GM21528 (cell line): ENCODE data around the gene MAP3K5.
"Not testable (repeated sequence)": the region's sequence is repeated elsewhere in the genome, so short reads cannot be mapped to it uniquely, and the experiment has no call there.

ENCODE experiments used
- ATAC-seq: cut with Tn5 transposase; IDR thresholded peaks from one replicate; pipeline ENCODE4 v1.9.1; 2021; ENCODE audit warnings: mild to moderate bottlenecking, moderate library complexity; ENCODE audit not compliant: unreplicated experiment, low FRiP score

MAP3K5 gene

DNA sequence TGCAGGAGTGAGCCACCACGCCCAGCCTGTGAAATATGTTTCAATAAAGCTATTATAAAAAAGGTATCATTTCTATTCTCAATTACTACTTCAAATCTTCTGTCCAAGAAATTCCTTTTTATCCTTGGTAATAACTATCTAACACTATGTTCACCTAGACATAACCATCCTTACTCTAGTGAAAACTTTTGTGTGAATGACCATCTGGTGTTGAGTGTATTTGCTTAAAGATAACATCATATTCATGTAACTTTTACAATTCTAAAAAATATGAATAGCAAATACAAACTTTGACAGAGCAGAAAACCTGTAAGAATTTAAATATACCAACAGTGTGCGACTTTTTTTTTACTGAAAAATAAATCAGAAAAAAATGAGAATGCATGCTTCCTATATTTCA lies 96.9 kb downstream of the MAP3K5 start:
- no peak for ATAC-seq

DNA sequence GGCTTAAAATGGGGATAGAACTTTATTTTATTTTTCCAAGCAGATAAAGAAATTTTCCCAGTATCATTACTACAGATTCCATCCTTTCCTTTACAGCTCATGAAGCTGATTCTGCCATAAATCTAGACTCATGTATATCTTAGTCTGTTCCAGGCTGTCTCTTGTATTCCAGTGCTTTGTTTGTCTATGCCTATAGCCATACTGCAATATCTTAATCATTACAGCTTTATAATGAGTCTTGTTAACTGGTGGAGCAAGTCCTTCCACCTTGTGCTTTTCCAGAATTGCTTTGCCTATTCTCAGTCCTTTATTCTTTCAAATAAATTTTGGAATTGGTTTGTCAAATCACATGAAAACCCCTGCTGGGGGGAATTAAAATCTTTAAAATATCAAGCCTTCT lies 99.2 kb downstream of the MAP3K5 start:
- ATAC-seq, result no peak

DNA sequence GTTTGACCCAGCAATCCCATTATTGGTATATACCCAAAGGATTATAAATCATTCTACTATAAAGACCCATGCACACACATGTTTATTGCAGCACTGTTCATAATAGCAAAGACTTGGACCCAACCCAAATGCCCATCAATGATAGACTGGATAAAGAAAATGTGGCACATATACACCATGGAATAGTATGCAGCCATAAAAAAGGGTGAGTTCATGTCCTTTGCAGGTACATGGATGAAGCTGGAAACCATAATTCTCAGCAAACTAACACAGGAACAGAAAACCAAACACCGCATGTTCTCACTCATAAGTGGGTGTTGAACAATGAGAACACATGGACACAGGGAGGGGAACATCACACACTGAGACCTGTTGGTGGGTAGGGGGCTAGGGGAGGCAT lies 104.4 kb downstream of the MAP3K5 start:
- not testable (repeated sequence) for ATAC-seq

DNA sequence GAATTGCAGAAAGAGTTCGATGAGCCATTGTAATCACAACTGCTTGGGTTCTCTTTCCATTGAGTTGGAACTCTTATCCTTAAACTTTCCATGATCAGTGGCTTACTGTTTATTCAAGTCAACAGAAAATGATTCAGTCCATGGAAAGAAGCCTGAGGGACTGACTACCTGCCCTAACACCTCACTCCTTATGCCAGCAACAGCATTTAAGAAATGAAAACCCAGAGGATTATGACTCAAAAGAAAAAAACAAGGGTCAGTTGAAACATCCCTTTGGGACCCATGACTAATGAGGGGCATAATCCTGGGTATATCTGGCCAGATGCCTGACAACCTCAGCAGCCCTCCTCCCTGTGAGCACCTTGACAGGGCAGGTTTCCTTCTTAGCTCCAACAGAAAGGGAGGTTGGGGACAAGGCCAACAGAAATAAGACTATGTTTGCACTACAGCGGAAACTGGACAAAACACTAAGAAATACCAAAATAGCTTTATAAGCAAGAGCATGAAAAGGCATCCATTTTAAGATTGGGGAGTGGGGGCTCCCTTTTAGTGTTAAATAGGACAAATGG lies 106.7 kb downstream of the MAP3K5 start:
- no peak for ATAC-seq

DNA sequence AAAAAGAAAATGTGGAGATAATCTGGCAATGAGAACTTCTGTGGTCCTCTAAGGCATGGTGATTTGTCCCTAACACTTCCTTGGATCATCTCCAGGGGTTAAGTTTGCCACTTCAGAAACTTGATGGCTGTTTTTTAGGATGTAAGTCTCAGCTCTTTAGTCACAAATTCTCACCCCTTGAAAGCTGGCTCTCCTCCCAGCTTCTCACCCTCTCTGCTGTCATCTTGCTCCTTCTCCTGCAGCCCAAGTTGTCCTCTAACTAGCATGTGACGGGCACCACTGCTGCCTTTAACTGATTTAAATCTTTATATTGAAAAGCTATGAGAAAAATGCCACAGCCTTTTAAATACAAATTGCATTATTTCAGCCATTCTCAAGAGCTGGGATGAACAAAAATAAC lies 107.8 kb downstream of the MAP3K5 start:
- no peak for ATAC-seq

DNA sequence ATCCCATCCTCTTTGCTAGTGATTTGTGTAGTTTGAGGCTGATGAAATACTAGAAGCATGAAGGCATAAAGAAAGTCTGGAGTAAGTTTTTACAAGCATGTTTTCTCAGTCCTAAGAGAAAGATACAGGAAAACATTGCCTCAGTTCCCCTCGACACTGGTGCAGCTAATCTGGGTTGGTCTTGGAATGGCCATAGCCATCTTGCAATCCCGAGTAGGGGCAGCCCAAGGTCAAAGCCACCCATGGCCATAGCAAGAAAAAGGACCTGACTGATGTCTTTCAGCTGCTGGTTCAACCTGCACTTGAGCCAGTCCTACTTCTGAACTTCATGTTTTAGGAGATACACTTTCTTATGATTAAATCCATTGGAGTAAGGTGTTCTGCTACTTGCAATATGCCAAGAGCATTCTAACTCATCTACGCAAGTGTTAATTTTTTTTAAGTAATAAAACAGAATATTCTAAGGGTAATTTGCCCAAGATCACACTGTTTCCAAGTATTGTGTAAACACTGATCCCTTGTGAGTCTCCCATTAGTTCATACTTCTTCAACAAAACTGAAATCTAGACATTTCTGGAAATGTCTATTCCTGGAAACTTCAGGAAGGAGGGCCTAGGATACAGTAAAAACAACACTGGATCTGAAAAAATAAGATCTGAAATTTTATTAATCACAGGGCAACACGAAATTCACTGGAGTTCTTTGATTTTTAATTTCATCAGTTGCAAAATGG lies 108.9 kb downstream of the MAP3K5 start:
- ATAC-seq, result no peak

DNA sequence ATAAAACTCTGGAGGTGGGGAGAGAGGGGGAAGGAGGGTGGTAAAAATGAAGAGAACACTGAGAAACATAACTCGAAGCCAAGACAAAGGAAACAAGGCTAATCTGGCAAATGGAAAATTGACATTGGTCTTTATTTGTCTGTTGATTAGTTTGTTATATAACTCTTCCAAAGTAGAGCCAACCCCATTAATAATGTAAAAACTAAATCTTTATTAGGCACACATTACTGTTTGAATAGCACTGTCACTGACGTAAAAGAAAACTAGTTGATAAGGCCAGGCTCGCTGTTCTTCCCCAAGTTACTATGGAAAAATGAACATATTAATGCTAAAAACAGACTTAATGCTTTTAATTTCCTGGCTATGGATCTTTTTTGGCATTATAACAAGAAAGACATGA lies 110.0 kb downstream of the MAP3K5 start:
- no peak for ATAC-seq

DNA sequence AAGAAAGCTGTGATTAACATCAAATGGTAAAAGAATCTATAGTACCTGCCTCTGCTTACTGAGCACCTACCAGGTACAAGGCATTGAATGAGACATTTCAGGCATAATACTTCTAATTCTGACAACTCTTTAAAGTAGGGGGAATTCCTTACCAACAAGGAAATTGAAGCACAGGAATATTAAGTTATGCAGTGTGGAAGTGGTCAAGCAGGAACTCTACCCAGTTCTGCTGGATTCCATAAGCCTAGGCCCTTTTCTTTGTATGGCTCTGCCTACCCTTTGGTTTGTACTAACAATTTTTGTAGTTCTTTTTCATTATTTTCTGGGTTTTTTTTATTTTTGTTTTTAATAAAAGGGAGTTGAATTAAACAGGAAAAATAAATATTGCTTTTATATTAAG lies 114.5 kb downstream of the MAP3K5 start:
- no peak for ATAC-seq

DNA sequence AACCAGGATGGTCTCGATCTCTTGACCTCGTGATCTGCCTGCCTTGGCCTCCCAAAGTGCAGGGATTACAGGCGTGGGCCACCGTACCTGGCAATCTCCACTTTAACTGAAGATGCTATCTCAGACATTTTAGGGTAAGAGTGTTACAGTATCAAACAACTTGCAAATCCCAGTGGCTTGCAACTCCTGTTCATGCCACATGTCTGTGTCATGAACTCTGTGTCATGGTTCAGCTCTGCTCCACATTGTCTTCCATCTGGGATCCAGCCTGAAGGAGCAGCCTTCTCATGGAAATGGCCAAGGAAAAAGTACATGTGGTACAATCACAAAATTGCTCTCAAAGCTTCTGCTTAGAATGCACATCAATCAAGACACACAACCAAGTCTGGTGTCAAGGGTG lies 114.9 kb downstream of the MAP3K5 start:
- no peak for ATAC-seq

DNA sequence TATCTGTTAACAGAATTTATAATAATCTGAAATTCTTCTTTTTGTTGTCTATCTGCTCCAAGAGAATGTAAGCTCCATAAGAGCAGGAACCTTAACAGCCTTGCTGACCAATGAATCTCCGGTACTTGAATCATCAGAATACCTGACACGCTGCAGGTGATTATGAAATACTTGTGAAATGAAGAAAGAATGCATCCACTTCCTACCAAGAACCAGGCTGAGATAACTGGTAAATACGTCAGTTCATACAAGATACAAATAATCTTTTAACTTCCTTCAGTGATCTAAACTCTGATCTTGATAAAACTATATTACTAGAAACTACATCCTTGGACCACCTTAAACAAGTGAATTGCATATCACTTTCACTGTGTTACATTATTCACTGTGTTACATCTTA lies 116.2 kb downstream of the MAP3K5 start:
- no peak for ATAC-seq

DNA sequence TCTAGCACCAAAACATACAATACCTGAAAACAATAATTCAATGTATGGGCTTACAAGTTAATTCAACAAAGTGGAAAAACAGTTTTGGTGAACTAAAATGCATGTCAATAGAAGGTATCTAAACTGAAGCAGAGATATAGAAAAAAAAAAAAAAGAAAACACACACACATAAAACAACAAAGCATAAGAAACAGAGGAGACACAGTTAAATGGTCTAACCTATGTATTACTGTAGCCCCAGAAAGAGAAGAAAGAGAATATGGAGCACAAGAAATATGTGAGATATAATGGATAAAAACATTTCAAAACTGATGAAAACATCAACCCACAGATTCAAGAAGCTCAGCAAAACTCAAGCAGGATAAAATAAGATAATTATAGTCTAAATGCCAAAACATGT lies 118.7 kb downstream of the MAP3K5 start:
- ATAC-seq, result no peak

DNA sequence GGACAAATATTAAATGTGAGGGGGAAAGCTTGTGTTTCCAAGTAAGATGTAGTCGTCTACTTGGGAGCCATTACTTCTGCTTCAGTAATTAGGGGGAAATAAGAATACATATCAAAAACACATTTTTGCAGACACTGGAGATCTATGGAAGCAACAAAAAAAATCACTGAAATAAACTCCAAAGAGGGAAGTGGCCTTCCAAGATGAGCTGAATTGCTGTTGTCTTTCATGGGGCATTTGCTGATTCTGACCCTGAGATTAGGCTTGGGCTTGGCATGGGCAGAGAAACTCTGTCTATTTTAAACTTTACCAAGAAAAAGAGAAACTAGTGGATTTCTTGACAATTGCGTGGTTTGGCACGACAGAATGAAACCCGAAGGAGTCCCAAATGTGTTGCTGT lies 120.1 kb downstream of the MAP3K5 start:
- ATAC-seq, result no peak

DNA sequence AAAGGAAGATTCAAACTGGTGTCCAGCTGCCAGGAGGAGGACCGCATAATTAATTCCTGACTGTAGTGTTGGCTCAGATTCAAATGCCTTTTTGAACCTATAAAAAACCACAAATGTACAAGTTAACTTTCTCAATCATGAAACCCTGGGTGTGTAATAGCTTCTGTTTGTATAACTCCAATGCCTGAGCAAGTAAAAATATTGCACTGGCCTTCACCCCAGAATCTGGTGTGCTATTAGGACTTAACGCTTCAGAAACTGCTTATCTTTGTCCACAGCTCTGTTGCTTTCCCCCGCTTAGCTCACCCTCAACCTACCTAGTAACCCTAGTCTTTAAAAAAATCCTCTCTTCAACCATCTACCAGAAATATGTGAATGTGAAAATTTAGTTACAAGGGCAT lies 123.0 kb downstream of the MAP3K5 start:
- no peak for ATAC-seq

DNA sequence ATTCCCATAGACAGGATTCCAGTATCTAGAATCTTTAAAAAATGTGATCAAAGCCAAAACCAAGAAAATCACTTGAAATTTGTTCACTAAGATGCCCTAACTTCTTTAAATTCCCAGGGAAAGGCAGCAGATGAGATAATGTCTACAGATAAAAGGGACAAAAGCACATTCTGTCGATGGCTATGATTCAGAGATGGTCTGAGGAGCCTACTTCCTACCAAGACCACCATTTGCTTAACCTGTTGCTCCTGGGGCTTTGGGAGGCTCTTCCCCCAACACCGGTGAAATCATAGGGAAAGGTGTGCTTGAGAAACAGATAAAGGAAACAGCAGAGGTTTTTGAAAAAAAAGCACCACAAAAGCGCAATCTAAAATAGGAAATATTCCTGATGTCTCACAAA lies 123.7 kb downstream of the MAP3K5 start:
- ATAC-seq, result no peak

DNA sequence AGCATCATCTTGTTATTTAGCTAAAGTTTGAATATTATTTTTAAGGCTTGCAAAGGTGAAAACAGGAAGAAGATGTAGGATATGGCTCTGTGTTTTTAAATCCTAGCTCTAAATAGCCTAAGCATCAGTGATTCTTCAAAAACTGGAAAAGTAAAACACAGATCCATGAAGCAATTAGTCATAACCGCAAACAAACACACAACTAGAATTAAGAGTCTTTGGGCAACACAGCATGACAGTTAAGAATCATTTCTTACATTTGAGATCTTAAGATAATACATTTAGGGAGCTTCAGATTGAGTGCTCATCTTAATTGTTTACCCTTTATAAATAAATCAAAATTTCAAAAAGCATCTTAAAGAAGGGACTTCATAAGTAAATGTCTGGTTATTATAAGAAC lies 126.2 kb downstream of the MAP3K5 start:
- ATAC-seq, result no peak

DNA sequence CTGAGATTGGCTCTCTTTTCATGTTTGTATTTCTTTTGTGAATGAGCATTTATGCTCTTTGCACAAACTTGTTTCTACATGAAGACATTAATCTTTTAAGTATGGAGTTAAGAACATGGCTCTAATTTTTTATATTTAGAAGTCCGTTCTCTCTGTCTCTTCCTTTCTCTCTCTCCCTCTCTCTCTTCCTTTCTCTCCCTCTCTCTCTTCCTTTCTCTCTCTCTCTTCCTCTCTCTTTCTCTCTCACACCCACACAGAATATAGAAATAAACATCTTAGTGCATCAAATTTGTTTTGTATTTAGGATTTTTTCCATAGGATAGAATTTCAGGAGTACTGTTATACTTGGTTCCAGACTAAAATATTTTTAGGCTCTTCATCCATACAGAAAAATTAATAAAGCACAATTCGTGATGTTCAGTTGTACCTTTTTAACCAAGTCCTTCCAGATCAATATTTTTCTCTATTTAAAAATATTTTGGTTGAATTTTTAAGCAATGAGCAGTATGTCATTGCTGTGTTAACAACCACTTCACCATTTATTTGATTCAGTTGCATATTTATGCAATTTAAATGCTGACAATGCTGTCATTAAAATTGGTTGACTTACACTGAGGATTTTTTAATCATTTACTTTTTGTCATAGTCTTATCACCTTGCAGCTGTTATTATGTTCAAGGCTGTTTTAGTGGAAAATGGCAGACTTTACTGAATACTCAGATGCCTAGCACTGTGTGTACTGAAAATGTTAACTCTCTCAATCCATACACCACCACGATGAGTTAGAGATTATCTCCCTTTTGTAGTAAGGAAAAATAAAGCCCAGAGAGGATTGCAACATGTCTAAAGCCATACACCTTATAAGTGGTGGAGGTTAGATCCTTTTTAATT lies 129.7 kb downstream of the MAP3K5 start:
- ATAC-seq, result no peak

DNA sequence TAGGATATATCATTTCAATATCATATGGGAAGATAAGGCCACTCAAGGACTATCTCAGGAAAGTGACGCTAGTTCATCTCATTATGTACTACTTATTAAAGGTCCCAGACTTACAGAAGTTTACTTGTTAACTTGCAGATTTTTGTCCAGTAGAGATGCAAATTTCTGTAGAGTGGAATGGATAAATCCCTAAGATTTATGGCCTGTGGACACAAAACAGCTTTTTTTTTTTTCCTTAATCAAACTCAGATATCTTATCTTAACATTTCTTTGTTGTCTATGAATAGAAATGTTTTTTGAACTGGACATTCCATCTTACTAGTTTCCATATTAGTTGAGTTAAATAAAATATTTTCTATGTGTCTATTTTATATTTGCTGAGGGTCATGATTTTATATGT lies 131.6 kb downstream of the MAP3K5 start:
- ATAC-seq, result no peak

DNA sequence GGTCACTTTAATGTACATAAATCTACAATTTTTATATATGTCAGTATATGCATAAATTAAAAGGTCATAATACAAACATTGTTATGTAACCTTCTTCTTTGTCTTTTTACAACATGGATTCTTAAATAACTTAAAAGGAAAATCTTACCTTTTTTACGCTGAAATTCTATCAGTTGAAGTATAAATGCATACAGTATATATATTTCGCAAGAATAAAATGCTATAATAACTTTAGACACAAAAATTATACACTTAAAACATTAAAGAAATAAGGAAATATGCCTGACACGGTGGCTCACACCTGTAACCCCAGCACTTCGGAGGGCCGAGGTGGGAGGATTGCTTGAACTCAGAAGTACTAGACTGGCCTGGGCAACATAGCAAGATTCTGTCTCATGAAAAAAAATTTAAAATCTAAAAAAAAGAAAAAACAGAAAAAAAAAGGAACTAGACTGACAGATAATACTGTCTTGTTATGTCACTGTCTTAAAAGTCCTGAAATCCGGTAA lies 132.2 kb downstream of the MAP3K5 start:
- no peak for ATAC-seq

DNA sequence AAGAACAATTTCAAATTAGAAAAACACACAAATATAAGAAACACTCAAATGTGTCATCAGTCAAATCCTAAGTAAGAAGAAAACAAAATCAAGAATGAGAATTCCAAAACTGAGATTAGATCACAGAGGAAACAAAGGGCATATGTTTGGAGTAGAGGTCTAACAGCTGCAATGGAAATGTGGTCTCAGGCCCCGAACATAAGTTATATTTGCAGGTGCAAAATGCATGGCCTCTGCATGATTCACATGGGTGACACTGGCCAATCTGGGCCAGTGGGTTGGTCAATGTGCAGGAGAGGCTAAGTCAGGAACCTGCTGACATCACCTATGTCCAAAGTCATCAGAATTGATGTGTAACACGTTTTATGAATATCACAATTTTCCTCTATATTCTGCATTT lies 133.6 kb downstream of the MAP3K5 start:
- no peak for ATAC-seq

DNA sequence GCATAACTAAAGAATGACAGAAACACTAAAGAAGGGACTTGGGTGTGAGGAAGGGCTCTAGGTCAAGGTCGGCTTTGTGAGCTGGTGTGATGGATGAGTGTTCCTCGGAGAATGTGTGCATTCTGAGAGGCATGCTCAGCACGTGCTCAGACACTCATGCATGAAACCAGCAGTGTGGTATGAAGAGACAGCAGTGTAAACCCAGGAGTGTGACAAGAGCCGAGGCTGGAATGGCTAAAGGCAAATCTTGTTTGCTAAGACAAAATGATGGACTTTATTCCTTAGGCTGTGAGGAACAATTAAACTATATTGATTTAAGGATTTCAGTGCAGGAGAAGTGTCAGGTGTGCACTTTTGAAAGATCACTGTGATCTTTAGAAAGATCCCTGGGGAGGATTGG lies 134.6 kb downstream of the MAP3K5 start:
- no peak for ATAC-seq

DNA sequence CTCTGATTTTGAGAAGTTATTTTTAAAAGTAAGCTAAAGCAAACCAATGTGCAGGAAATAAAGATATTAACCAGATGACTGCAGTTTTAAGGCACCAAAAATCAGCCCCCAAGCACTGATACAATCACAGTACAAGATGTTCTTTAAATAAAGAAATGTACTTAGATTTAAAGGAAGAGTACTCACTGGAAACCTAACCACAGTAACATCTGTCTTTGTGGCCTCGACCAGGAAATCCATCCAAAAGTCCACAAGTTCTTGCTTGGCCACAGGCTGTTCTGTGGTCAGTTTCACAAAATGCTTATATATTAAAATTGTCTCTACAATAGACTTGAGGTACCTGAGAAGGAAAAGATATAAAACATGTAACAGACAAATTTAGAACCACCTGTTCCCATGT lies 136.2 kb downstream of the MAP3K5 start:
- no peak for ATAC-seq
